H9 (cell line): ENCODE results near the gene CHAF1A. TPM values are rescaled to one million over a fixed set of nuclear protein-coding genes. Genes with fewer than 3 reads are reported as not detected.
A peak's percentile ranks its signal among the peaks of the same experiment; 100 is the strongest.

ENCODE experiments used
- DNase-seq: peaks from one replicate; pipeline ENCODE4 v3.0.0-alpha.2; 2017
- H2AFZ ChIP-seq: one replicate; pipeline ENCODE4 v1.6.1; 2013; ENCODE audit warnings: mild to moderate bottlenecking, low read length, control low read depth, moderate library complexity
- H2AK5ac ChIP-seq: 2 replicates; pipeline ENCODE4 v1.6.1; 2013; ENCODE audit warnings: low read length, control low read depth, mixed read lengths; ENCODE audit not compliant: insufficient read length
- H2BK120ac ChIP-seq: one replicate; pipeline ENCODE4 v1.6.1; 2013; ENCODE audit warnings: low read depth, mild to moderate bottlenecking, low read length, control low read depth, inconsistent platforms; ENCODE audit not compliant: poor library complexity, severe bottlenecking
- H2BK12ac ChIP-seq: 2 replicates; pipeline ENCODE4 v1.6.1; 2013; ENCODE audit warnings: low read length, control low read depth, mixed read lengths, low read depth; ENCODE audit not compliant: insufficient read length
- H2BK15ac ChIP-seq: 2 replicates; pipeline ENCODE4 v1.6.1; 2013; ENCODE audit warnings: low read depth, low read length, control low read depth
- H2BK20ac ChIP-seq: one replicate; pipeline ENCODE4 v1.6.1; 2013; ENCODE audit warnings: low read depth, mild to moderate bottlenecking, low read length, control low read depth, inconsistent platforms; ENCODE audit not compliant: poor library complexity, severe bottlenecking
- H2BK5ac ChIP-seq: 2 replicates; pipeline ENCODE4 v1.6.1; 2013; ENCODE audit warnings: low read length, control low read depth, mixed read lengths; ENCODE audit not compliant: insufficient read length
- H3K14ac ChIP-seq: 2 replicates; pipeline ENCODE4 v1.6.1; 2013; ENCODE audit warnings: low read length, control low read depth; ENCODE audit not compliant: insufficient read depth
- H3K18ac ChIP-seq: 2 replicates; pipeline ENCODE4 v1.6.1; 2013; ENCODE audit warnings: low read depth, mild to moderate bottlenecking, mixed read lengths, low read length, control low read depth; ENCODE audit not compliant: insufficient read length
- H3K23ac ChIP-seq: 2 replicates; pipeline ENCODE4 v1.6.1; 2013; ENCODE audit warnings: low read length, control low read depth, mixed read lengths, low read depth; ENCODE audit not compliant: insufficient read length
- H3K23me2 ChIP-seq: 2 replicates; pipeline ENCODE4 v1.6.1; 2013; ENCODE audit warnings: low read depth, mild to moderate bottlenecking, mixed read lengths, low read length, control low read depth; ENCODE audit not compliant: insufficient read length, poor library complexity, severe bottlenecking
- H3K27ac ChIP-seq: 2 replicates; pipeline ENCODE4 v1.5.1; 2013; ENCODE audit warnings: low read length, control low read depth, mixed read lengths, low read depth; ENCODE audit not compliant: insufficient read length
- H3K27me3 ChIP-seq: 2 replicates; pipeline ENCODE4 v1.6.1; 2013; ENCODE audit warnings: low read length, control low read depth, inconsistent platforms; ENCODE audit not compliant: insufficient read depth
- H3K4ac ChIP-seq: 2 replicates; pipeline ENCODE4 v1.6.1; 2013; ENCODE audit warnings: low read depth, mild to moderate bottlenecking, control low read depth, inconsistent platforms, low read length, moderate library complexity
- H3K4me1 ChIP-seq: 2 replicates; pipeline ENCODE4 v1.6.1; 2013; ENCODE audit warnings: low read length, control low read depth, inconsistent platforms; ENCODE audit not compliant: insufficient read depth
- H3K4me2 ChIP-seq: 2 replicates; pipeline ENCODE4 v1.6.1; 2013; ENCODE audit warnings: low read length, control low read depth, mixed read lengths; ENCODE audit not compliant: insufficient read length, insufficient read depth
- H3K56ac ChIP-seq: 2 replicates; pipeline ENCODE4 v1.6.1; 2013; ENCODE audit warnings: low read depth, mild to moderate bottlenecking, mixed read lengths, low read length, control low read depth; ENCODE audit not compliant: insufficient read length
- H3K79me1 ChIP-seq: 2 replicates; pipeline ENCODE4 v1.6.1; 2013; ENCODE audit warnings: low read depth, mild to moderate bottlenecking, moderate library complexity, low read length, control low read depth, inconsistent platforms; ENCODE audit not compliant: insufficient read depth, poor library complexity, severe bottlenecking
- H3K79me2 ChIP-seq: 2 replicates; pipeline ENCODE4 v1.6.1; 2013; ENCODE audit warnings: low read length, control low read depth, inconsistent platforms; ENCODE audit not compliant: insufficient read depth
- H3K9ac ChIP-seq: 2 replicates; pipeline ENCODE4 v1.6.1; 2013; ENCODE audit warnings: low read length, control low read depth, mixed read lengths; ENCODE audit not compliant: insufficient read length; ENCODE audit errors: extremely low read depth
- H3K9me3 ChIP-seq: one replicate; pipeline ENCODE4 v1.6.1; 2013; ENCODE audit warnings: low read depth, low read length, inconsistent platforms; ENCODE audit not compliant: control insufficient read depth
- H3T11ph ChIP-seq: one replicate; pipeline ENCODE4 v1.6.1; 2013; ENCODE audit warnings: mild to moderate bottlenecking, low read length, control low read depth, inconsistent platforms
- H4K20me1 ChIP-seq: one replicate; pipeline ENCODE4 v1.6.1; 2013; ENCODE audit not compliant: control insufficient read depth, insufficient read length, insufficient read depth
- H4K5ac ChIP-seq: 2 replicates; pipeline ENCODE4 v1.6.1; 2013; ENCODE audit warnings: low read depth, mild to moderate bottlenecking, mixed read lengths, low read length, control low read depth; ENCODE audit not compliant: insufficient read length
- H4K8ac ChIP-seq: replicated peaks from 2 replicates; pipeline ENCODE4 v1.6.1; 2013; ENCODE audit warnings: low read length, control low read depth, mixed read lengths, low read depth; ENCODE audit not compliant: insufficient read length
- H4K91ac ChIP-seq: 2 replicates; pipeline ENCODE4 v1.6.1; 2013; ENCODE audit warnings: low read depth, mild to moderate bottlenecking, moderate library complexity, mixed read lengths, low read length, control low read depth; ENCODE audit not compliant: insufficient read length
- H3K27ac Mint-ChIP-seq, 3 experiments: 2 replicates in 2 of 3; 3 replicates in 1 of 3; pipeline ENCODE4 v1.8.0; 2020 to 2021; ENCODE audit warnings: mixed read lengths in 3 of 3, mild to moderate bottlenecking in 1 of 3, moderate library complexity in 1 of 3
- H3K27me3 Mint-ChIP-seq: 2 replicates; pipeline ENCODE4 v1.8.0; 2021; ENCODE audit warnings: low read depth, mild to moderate bottlenecking, moderate library complexity, mixed read lengths
- H3K36me3 Mint-ChIP-seq, 3 experiments: 2 replicates in 2 of 3; 3 replicates in 1 of 3; pipeline ENCODE4 v1.8.0; 2020 to 2021; ENCODE audit warnings: low read depth in 3 of 3, mixed read lengths in 3 of 3; ENCODE audit not compliant: insufficient read depth in 1 of 3
- H3K4me1 Mint-ChIP-seq, 2 experiments: 2 replicates each; pipeline ENCODE4 v1.8.0; 2020; ENCODE audit warnings: mixed read lengths in 2 of 2
- H3K4me3 Mint-ChIP-seq, 2 experiments: 2 replicates in 1 of 2; 3 replicates in 1 of 2; pipeline ENCODE4 v1.8.0; 2020 to 2021; ENCODE audit warnings: mild to moderate bottlenecking in 2 of 2, mixed read lengths in 2 of 2, moderate library complexity in 1 of 2
- H3K9me3 Mint-ChIP-seq, 2 experiments: 2 replicates in 1 of 2; 3 replicates in 1 of 2; pipeline ENCODE4 v1.8.0; 2020; ENCODE audit warnings: mild to moderate bottlenecking in 2 of 2, mixed read lengths in 2 of 2, moderate library complexity in 1 of 2
- WGBS: extraction: QIAGEN DNeasy Blood & Tissue Kit; methylation state at CpG from one replicate; pipeline ENCODE4 v1.1.7; 2013; ENCODE audit warnings: missing lambda C conversion rate, low lambda C conversion rate, mixed read lengths; ENCODE audit not compliant: insufficient read length; ENCODE audit errors: extremely low coverage; 5-methylcytosine and 5-hydroxymethylcytosine counted together
- total RNA-seq: library from RNA; stranded (reverse); gene quantifications from 2 replicates; pipeline ENCODE4 v1.2.1, GENCODE V29; 2021
- TF ChIP-seq, protein P1 (sequence below): fragments of 200-600 bp; sonication (generic); conservative IDR thresholded peaks from 3 replicates; pipeline ENCODE4 v1.8.0; 2021; ENCODE audit warnings: antibody characterized with exemption, mild to moderate bottlenecking

Gene CHAF1A
- total RNA-seq, 1 experiment from 2014 or later, result 143 TPM

DNA sequence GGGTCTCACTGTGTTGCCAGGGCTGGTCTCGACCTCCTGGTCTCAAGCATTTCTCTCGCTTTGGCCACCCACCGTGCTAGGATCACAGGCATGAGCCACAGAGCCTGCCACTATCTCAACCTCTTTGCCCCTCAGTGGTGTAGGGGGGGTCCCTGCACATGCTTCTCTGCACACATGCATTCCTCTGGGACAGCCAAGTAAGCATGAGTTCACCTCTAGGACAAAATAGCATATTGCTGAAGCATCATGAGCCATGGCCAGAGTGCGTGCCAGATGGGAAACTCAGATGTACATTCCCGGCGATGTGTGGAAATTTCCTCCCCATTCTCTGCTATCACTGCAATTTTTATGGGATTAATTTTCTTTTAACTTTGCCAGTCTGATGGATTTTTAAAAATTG lies 23.1 kb downstream of the CHAF1A start:
- H2BK20ac ChIP-seq, result no peak overlapping the region
- Mint-ChIP-seq H3K4me1 (no peaks in the 10 kb centered on the region), H3K4me3 (no peak overlapping the region), H3K9me3 (no peaks in the 10 kb centered on the region), H3K27ac (peak overlapping the region in 1 of 3 experiments; percentile 69; a peak in 2 of 7 replicates), H3K27me3 (no peaks in the 10 kb centered on the region), H3K36me3 (peaks cover 47 to 85% (median 59%) of the 10 kb centered on the region in 3 experiments)
- no peaks in the 10 kb centered on the region for H3K23me2 ChIP-seq
- H3K18ac ChIP-seq, result no peak overlapping the region
- WGBS, result no CpG with 5 or more reads among the region's 6 CpGs
- H3K27me3 ChIP-seq, result no peaks in the 10 kb centered on the region
- no peaks in the 10 kb centered on the region for H3K4me1 ChIP-seq
- peaks cover 11% of the 10 kb centered on the region for H3K79me1 ChIP-seq
- TF ChIP-seq, protein P1, sequence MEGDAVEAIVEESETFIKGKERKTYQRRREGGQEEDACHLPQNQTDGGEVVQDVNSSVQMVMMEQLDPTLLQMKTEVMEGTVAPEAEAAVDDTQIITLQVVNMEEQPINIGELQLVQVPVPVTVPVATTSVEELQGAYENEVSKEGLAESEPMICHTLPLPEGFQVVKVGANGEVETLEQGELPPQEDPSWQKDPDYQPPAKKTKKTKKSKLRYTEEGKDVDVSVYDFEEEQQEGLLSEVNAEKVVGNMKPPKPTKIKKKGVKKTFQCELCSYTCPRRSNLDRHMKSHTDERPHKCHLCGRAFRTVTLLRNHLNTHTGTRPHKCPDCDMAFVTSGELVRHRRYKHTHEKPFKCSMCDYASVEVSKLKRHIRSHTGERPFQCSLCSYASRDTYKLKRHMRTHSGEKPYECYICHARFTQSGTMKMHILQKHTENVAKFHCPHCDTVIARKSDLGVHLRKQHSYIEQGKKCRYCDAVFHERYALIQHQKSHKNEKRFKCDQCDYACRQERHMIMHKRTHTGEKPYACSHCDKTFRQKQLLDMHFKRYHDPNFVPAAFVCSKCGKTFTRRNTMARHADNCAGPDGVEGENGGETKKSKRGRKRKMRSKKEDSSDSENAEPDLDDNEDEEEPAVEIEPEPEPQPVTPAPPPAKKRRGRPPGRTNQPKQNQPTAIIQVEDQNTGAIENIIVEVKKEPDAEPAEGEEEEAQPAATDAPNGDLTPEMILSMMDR, result no peak
- no peak overlapping the region for H3K9ac ChIP-seq
- no peak overlapping the region for H3K27ac ChIP-seq
- no peak overlapping the region for H3K23ac ChIP-seq
- no peak for DNase-seq
- no peak overlapping the region for H2AK5ac ChIP-seq
- no peak overlapping the region for H4K5ac ChIP-seq
- no peak overlapping the region for H2BK120ac ChIP-seq
- no peak overlapping the region for H3K4ac ChIP-seq
- H3K56ac ChIP-seq, result no peak overlapping the region
- H3T11ph ChIP-seq, result no peak overlapping the region
- H3K79me2 ChIP-seq, result no peaks in the 10 kb centered on the region
- no peaks in the 10 kb centered on the region for H4K20me1 ChIP-seq
- no peak overlapping the region for H2BK5ac ChIP-seq
- H2AFZ ChIP-seq, result no peak overlapping the region
- no peaks in the 10 kb centered on the region for H3K9me3 ChIP-seq
- H2BK15ac ChIP-seq, result no peak overlapping the region
- no peak overlapping the region for H3K14ac ChIP-seq
- H4K91ac ChIP-seq, result no peak overlapping the region
- H3K4me2 ChIP-seq, result no peak overlapping the region
- peak overlapping the region; percentile 13 for H4K8ac ChIP-seq
- no peak overlapping the region for H2BK12ac ChIP-seq
